Measurements from ENCODE around the gene PAGE2B.

Gene PAGE2B, protein sequence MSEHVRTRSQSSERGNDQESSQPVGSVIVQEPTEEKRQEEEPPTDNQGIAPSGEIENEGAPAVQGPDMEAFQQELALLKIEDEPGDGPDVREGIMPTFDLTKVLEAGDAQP

DNA sequence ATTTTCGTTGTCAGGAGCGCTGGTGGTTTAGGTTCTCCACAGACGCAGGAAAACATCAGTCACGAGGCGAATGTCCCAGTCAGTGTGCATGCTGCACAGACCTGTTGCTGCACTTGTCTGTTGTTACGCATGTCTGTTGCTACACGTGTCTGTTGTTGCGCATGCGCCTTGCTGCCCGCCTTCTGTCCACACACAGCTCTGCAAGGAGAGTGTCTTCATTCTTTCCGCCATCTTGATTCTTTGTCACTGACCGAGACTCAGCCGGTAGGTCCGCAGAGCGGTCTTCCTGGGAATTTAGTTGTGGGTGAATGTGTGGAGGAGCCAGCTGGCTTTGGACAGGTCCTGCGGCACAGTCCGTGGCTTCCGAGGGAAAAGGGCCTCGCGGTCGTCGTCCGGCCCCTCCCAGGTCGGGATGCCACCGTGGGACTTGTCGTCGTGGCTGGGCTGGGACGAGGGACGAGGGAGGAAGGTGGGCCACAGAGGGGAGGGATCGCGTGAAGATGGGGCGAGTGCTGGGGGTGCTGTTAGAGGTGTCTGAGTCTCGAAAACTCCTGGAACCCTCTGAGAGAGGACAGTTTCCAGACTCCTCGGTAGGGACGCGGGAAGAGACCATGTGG lies at the start of gene PAGE2B:
Gene PAGE2B (plus strand): TSS at position 180 of the 617 bp plus-strand sequence. CDS start 1,012 bp downstream, outside the sequence.
- DNase-seq (ENCODE audit: low read depth), result no peak
- H3K4me3 ChIP-seq (ENCODE audit: low read depth, low read length), result no peak within 1 kb of the TSS
- TF ChIP-seq, protein P1, sequence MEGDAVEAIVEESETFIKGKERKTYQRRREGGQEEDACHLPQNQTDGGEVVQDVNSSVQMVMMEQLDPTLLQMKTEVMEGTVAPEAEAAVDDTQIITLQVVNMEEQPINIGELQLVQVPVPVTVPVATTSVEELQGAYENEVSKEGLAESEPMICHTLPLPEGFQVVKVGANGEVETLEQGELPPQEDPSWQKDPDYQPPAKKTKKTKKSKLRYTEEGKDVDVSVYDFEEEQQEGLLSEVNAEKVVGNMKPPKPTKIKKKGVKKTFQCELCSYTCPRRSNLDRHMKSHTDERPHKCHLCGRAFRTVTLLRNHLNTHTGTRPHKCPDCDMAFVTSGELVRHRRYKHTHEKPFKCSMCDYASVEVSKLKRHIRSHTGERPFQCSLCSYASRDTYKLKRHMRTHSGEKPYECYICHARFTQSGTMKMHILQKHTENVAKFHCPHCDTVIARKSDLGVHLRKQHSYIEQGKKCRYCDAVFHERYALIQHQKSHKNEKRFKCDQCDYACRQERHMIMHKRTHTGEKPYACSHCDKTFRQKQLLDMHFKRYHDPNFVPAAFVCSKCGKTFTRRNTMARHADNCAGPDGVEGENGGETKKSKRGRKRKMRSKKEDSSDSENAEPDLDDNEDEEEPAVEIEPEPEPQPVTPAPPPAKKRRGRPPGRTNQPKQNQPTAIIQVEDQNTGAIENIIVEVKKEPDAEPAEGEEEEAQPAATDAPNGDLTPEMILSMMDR (IDR thresholded peaks at IDR 0.05; ENCODE audit: control insufficient read depth, extremely low read depth, insufficient read depth), result no peak

DNA sequence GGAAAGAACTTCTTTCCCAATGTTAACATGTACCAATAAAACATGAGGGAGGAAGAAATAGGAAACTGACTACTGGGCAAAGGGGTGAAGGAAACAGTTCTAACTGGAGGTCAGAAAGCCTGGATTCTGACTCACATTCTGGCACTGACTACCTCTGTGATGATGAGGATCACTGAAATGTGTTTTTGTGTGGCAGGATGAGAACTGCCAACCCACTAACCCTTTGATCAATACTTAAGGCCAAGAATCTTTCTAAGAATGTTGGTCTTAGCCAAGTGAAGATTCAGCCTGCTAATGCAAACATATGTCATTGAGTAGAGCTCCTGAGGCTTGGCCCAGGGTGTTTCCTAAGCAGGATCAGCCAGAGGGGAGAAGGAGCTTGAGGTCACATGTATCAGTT lies 48.7 kb upstream of the PAGE2B start:
- TF ChIP-seq, protein P1 (IDR thresholded peaks at IDR 0.05; ENCODE audit: control insufficient read depth, extremely low read depth, insufficient read depth), result no peak
- no peak for DNase-seq (ENCODE audit: low read depth)

DNA sequence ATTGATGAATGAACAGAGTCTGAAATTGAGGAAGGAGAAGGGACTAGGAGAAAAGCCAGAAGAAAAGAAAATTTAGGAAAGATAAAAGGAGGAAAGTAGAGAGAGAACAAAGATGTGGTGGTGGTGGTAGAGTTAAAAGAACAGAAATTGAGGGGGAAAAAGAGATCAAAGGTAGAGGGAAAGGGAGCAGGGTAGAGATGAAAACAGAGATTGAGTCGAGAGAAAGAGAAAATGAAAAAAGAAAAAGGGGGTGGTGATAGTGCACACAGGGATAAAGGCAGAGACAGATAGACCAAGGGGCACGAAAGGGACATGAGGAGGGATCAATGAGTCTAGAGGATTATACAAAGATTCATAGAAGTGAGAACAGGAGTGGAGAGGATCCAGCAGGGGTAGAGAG lies 48.0 kb upstream of the PAGE2B start:
- TF ChIP-seq, protein P1 (IDR thresholded peaks at IDR 0.05; ENCODE audit: control insufficient read depth, extremely low read depth, insufficient read depth), result no peak
- H3K4me3 ChIP-seq (ENCODE audit: low read depth, low read length), result no peak overlapping the region
- no peak for DNase-seq (ENCODE audit: low read depth)

More for the DNA sequence above, 48.7 kb upstream of the PAGE2B start:
- H3K4me3 ChIP-seq (ENCODE audit: low read depth, low read length), result no peak overlapping the region

DNA sequence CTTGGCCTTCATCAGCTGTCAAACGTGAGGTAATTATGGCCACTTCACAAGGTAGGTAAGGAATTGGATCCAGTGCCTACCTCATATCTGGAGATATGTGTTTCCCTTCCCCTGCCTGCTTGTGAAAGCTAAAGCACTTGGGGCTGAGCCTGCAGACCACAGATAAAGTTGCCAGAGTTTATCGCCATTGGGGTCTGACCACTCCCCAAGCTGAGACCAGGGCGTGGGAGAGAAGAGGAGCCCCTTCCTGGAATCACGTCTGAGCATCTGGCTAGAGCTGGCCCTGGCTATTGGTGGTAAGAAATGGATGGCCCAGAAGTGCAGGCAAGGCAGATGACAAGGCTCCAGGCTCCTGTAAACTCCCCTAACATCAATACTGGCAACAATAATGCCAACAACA lies 46.8 kb upstream of the PAGE2B start:
- TF ChIP-seq, protein P1 (IDR thresholded peaks at IDR 0.05; ENCODE audit: control insufficient read depth, extremely low read depth, insufficient read depth), result no peak
- no peak overlapping the region for H3K4me3 ChIP-seq (ENCODE audit: low read depth, low read length)
- no peak for DNase-seq (ENCODE audit: low read depth)

DNA sequence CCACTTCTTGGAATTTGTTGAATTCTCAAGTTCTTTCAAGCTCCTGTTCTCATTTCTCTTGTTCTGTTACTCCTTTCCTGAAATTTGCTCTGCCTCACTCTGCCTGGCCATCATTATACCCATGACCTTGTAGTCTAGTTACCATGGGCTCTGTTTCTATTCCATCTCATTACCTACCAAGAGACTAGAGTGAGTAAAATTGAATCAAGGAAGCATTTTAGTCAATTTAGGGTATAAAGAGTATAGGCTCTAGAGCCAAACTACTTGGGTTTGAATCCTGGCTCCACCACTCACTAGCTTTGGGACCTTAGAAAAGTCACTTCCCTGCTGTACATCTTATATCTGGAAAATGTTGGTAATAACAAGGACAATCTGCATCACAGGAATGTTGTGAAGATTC lies 46.2 kb upstream of the PAGE2B start:
- H3K4me3 ChIP-seq (ENCODE audit: low read depth, low read length), result no peak overlapping the region
- TF ChIP-seq, protein P1 (IDR thresholded peaks at IDR 0.05; ENCODE audit: control insufficient read depth, extremely low read depth, insufficient read depth), result no peak

DNA sequence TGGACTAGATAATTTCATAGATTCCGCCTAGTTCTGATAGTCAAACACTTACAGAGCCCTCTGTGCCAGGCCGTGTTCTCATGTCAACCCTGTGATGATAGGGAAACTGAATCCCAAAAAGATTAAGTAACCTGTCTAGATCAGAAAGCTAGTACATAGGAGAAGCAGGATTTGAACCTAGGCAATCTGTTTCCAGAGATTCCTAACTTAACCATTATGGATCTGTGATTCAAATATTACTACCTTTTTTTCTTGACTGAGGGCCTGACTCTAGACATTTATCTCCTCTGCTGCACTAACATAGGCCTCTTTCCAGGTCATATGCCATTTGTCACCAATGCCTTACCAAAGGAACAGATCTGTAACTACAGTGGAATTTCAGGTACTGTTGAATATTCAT lies 45.5 kb upstream of the PAGE2B start:
- no peak overlapping the region for H3K4me3 ChIP-seq (ENCODE audit: low read depth, low read length)
- TF ChIP-seq, protein P1 (IDR thresholded peaks at IDR 0.05; ENCODE audit: control insufficient read depth, extremely low read depth, insufficient read depth), result no peak
- DNase-seq (ENCODE audit: low read depth), result no peak

More for the DNA sequence above, 46.2 kb upstream of the PAGE2B start:
- no peak for DNase-seq (ENCODE audit: low read depth)
